GM19023 (cell line): ENCODE measurements around the gene APOBEC4.

Experiments
- ATAC-seq: cut with Tn5 transposase; IDR thresholded peaks from one replicate; pipeline ENCODE4 v1.9.1; 2021; ENCODE audit warnings: mild to moderate bottlenecking, moderate library complexity; ENCODE audit not compliant: unreplicated experiment

Gene APOBEC4

DNA sequence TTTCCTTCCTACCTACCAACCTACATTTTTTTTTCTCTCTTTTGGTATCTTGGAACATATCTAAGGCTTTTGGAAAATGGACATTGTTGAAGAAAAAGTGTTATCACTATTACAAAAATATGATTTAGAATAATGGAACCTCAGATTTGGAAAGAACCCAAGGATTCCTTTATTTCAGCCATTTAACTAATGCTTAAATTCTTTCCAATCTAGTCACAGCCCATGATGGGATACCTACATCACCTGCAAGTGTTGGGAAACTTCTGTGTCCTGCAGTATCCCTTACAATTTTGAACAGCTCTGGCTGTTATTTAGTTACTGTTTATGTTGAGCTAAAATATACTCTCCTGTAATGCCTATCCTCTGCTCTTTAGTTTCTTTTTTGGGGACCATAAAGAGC is 22.3 kb upstream of the APOBEC4 start:
- ATAC-seq = no peak

DNA sequence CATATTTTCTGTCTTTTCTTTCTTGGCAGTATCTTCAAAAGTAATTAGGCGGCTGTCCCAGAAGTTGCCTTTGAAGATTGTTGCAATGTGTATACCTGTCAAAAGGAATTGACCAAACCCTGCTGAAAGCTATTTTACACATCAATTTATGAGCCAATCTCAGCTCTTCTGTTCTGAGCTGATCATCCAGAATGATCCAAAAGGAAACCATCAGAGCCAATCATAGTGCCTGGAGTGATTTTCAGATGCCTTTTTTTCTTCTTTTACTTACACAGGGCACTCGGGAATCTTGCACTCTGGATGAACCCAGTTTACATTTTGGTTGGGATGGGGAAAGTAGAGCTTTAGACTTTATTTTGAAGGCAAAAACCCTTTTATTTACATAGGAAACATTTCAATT is 21.8 kb upstream of the APOBEC4 start:
- no peak for ATAC-seq

DNA sequence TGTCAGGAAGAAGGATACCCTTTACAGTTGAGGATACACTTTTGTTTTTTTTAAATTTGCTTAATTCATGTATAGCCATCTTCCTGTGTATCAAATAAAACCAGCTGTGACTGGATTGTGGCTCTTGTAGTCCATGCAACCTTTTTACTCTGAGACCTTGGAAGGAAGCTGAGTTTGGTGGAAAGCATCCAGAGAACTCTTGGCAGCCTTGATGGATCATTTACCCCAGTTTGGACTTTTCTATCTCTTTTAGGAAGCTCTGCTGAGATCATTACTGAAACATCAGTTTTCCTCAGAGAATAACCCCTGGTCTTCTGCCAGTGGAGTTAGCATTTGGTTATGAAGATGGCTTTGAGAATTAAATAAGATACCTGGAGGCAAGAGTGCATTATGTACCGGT is 21.2 kb upstream of the APOBEC4 start:
- no peak for ATAC-seq

DNA sequence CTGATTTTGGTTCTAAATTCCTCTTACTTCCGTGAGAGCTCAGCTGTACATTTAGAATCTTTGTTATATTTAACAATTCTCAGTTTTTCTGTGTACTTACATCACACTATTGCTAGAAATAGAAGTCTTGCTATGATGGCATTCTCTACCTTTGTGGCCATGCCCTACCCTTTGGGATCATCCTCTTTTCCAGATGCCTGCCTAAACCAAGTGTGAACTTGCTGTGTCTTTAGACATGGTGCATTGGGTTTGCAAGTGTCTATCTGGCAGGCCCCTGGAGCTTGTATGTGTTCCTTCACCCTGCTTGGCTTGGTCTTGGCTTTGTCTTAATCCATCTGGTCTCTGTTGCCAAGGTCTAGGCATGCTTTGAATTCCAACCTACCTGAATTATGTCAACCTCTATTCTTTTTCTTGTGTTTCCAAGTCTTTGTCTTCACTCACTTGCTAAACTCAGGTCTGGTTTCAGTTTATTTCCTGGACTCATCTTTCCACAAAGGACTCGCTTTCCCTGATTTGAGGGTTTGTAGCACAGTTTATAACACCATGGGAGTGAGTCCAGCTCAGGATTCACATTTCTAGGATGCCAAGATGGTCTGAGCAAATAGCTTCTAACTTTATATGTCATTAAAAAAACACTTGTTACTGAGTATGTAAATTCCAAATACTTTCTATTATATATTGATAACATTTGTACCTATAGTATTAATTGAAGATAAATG is 20.6 kb upstream of the APOBEC4 start:
- no peak for ATAC-seq

DNA sequence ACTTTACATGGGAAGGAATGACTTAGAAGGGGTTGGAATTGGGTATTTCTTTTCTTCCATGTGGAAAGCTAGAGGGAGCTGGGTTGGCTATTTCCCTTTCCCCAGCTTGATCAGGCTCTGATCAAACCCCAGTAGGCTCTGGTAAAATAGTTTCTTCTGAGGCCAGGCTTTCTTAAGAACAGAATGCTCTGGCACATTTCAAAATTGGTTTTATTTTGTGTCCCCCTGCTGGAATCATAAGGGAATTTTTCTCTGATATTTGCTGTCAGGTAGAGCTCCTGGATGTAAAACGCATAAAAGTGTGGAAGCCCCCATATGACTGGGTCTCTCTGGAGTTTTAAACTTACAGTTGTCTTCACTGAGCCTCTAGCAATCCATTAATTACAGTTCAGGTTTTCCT is 17.1 kb upstream of the APOBEC4 start:
- ATAC-seq = no peak

DNA sequence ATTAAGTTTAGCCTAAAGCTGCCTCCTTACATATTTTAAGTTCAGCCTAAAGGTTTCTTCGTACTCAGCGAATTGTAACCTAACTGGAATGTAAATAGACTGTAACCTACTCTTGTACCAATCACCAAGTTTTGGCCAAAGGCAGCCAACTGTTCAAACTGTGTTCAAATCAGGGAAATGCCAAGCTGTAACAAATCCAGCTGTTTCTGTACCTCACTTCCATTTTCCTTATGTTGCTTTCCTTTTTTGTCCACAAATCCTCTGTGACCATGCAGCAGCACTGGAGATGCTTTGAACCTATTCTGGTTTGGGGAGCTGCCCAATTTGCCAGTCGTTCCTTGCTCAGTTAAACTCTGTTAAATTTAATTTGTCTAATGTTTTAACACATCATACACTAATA is 3.2 kb upstream of the APOBEC4 start:
- ATAC-seq = no peak

DNA sequence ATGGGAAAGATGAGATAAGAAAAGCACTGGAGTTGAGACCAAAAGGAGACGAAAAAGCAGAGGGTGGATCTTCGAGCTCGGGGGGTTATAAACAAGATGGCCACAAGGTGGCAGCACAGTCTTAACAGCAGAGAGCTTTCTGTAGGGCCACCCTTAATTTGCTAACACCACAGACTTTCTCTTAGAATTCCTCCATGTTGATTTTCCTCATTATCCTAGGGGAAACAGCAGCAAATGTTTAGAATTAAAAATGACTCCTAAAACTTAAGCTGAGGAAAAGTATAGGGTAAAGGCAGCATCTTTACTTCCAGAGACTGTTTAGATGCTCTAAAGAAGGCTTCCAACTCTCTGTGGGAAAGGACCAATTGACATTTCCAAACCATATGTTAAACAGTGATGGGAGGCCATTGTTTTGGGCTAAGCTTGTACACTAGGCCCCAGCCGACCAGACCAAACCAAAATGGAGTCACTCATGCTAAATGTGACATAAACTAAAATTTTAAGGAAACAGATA is 2.5 kb upstream of the APOBEC4 start:
- peak; percentile 57 for ATAC-seq

DNA sequence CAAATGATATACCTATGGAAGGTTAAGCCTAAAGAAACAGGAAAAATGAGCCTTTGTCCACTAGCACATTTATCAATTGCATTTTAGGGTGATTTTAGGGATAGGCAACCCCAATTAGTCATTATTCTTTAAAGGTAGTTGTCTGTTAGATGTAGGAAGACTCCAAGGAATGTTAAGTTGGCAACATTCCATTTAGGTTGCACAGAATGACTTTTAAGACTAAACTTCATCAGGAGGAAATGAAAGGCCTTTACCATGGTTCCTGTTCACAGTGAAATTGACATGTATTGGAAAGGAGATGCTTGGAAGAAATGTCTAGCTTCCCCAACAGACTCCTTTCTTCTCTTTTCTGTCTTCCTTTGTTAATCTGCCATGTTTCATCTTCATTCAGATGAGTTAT is 1.6 kb upstream of the APOBEC4 start:
- no peak for ATAC-seq

DNA sequence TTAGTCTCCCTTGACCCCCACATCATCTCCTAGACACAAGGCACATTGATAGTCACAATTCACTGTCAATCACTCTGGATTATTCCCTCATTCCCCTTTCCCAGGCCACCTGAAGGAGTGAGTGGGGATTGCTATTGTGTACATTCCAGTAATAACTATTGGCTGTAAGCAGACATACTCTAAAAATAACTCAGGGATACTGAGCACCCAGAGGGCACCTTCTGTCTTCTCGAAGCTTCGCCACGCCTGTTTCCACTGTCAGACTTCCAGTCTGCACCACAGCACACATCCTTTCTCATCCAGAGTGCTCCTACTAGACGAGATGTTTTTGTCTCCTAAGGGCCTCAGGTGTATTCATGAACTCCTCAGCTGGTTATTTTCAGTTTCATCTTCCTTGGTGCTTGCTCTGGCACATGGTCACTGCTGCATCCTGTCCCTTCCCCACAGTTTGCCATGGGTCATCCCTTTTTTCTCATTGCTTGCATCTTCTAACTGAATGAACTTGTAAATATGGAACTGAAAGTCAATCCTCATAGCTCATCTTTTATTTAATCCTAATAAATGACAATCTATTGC is 848 bp upstream of the APOBEC4 start:
- ATAC-seq = no peak

DNA sequence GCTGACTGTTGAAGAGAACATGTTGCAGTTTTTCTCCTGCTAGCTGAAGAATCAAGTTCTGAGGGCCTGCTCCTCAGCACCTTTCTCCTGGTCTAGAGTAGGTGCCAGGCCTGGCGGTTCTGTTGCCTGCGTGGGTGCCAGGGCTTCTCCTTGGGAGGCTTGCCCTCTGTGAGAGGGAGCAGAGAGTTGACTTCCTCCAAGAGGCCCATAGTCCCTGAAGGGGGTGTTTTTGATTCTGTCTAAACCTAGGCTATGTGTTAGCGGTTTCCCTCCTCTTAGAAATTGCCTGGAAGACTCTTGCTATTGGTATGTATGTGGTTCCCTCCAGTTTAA is 312 bp upstream of the APOBEC4 start:
- no peak for ATAC-seq

DNA sequence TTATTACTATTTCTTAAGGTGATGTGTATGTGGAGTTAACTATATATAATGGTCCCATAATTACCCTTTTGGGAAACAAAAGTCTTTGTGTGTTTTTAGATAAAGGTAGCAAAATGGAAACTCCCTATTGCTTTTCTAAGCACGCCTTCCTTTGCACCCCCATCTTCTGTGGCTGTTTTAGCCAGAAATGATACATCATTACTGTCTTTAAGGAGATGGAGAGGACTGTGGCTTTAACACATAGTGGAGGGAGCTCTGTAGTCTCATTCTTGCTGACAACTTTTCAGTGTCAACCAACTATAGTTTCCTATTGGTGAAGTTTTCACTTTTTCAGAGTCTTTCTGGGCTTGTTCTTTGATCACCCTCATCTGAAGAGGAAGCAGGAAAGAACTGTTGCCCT is 1.0 kb downstream of the APOBEC4 start:
- peak; percentile 42 for ATAC-seq

DNA sequence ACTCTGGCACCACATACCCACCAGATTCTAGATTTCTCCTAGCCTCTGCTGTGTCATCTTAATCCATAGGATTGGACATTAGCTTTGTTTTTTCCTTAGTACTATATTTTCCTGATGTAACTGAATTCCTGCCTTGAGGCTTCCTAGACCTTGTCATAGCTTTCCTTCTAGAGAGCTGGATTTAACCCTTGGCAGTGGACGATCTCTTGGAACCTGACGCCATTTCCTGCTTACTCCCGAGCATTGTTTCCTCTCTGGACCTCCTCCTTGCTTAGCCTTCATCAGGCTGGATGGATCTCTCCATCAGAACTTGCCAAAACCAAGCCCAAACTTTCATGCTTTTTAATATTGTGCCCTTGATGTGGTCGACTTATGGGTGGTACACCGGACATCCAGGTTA is 1.5 kb downstream of the APOBEC4 start:
- no peak for ATAC-seq

DNA sequence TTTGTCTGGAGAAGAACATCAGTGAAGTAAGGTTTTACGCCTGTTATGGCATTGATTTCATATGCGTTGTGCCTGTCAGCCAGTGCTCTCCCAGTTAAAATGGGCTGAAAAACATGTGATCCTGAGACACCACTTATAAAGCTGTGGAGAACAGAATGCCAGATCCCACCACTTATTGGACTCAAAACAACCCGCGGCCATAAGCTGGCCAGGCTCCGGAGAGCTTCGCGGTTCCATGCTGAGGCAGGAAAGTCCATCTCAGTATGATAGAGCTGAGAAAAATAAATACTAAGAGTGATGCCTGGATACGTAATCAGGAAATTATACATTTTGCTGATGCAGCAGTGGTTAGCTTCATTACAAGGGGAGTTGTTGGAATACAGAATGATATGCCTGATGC is 5.1 kb downstream of the APOBEC4 start:
- ATAC-seq = no peak

DNA sequence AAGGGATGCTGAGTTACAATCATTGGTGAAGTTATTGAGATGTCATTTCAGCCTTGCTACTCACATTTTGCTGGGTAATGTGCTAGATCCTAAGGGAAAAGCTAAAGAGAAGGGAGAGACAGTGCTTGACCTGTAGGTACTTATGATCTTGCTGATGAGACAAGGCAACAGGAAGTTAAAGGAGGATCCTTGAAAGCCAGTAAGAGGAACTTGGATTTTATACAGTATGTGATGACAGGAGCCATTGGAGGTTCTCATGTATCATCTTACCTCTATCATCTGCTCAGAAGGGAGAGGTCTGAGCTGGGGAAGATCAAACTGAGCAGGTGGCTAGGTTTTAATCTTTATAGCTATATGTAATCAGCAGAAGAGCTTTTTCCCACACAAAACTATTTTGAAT is 6.3 kb downstream of the APOBEC4 start:
- no peak for ATAC-seq

DNA sequence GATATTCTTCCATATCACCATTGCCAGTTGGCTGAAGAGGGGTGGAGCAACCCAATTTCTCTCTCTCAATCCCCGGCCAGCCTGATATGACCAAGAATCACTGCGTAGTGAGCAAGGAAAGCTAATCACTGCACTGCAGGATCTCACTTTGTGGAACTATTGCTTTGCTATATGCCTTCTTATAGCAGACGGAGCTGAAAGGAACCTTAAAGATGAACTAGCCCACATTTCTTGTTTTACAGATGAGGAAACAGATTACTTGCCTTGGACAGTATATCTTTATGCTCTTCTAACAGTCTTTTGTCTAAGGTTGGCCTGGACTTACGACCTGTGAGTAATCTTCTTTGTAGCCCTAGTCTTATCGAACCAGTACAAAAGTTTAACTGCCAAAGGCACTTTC is 7.6 kb downstream of the APOBEC4 start:
- no peak for ATAC-seq

DNA sequence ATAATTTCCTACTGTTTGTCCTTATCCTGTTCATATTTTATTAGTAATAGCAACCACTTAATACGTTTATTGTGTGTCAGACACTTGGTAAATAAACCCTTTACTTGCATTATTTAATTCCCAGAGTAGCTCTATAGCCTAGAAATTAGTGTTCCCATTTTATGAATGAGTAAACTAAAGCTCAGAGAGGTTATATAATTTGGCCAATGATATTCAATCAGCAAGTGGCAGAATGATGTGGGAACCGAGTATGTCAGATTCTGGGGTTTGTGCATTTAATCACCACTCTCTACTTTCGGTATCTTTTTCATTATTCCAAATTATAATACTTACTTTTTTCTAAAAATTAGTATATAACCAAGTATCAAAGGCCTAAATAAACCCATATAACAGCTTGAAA is 10.9 kb downstream of the APOBEC4 start:
- no peak for ATAC-seq

DNA sequence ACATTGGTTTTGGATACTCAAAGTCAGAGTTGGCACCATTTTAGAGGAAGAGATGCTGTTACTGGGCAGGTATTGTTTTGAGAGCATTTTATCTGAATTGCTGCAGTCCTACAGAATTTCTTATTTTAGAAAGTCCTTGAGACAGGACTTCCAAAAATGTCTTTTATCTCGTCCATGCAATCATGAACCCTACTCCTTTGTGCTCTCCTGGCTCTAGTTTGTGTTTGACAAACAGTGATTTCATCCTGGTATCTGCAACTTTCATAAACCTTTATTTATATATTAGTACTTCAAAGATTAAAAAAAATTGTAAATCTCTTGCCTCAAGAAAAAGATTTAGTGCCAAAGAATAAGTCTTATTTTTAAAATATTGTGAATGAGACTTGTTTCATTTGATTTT is 12.9 kb downstream of the APOBEC4 start:
- no peak for ATAC-seq

DNA sequence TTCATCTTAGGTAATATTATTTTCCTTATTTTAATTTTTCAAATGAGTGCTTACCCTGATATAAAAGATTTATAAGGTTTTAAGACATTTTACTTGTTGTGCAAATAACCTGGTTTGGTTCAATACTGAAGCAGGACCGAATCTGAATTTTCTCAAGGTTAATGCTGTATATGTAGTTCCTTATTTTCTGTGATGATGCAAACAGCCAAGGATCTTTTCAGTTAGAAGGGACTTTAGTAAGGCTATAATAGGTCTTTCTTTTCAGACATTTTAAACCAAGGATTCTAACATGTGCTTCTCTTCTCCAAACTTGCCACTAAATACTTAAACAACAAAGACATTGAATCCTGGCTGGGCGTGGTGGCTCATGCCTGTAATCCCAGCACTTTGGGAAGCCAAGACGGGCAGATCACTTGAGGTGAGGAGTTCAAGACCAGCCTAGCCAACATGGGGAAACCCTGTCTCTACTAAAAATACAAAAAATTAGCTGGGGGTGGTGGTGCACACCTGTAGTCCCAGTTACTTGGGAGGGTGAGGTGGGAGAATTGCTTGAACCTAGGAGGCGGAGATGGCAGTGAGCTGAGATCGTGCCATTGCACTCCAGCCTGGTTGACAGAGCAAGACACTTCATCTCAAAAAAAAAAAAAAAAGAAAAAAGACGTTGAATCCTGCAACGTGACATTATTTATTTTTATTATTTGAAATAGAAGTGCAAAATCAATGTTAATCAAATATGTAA is 14.3 kb downstream of the APOBEC4 start:
- ATAC-seq = no peak

DNA sequence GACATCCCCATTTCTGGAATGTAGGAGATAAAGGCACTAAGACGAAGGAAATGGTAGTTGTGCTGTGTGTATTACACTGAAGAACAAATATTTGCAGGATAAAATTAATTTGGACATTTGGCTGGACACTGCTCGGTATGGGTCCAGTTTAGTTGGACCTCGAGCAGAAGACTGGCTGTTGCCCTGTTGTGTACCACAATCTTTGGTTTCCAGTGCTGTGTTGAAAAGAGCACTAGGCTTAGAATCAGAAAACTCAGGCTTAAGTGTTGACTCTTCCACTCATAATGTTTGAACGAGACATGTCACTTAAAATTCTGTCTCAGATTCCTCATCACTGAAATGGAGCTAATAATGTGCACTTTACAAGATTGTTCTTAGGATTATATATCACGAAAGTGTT is 16.3 kb downstream of the APOBEC4 start:
- ATAC-seq = no peak

DNA sequence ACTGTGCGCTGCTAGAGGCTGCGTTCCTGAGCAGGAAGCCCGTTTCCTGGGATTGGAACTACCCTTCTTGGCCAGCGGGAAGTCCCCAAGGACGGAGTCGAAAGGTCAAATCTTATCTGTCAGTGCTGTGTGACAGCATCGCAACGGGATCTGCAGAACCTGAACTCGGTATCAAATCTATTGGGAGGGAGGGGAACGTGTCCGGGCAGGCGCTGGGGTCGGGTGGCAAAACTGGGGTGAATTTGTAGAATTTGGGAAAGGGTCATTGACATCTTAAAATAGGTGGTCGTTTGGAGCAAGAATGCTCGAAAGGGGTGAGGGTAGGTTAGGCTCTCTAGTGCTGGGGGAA is 16.8 kb downstream of the APOBEC4 start:
- ATAC-seq = no peak

DNA sequence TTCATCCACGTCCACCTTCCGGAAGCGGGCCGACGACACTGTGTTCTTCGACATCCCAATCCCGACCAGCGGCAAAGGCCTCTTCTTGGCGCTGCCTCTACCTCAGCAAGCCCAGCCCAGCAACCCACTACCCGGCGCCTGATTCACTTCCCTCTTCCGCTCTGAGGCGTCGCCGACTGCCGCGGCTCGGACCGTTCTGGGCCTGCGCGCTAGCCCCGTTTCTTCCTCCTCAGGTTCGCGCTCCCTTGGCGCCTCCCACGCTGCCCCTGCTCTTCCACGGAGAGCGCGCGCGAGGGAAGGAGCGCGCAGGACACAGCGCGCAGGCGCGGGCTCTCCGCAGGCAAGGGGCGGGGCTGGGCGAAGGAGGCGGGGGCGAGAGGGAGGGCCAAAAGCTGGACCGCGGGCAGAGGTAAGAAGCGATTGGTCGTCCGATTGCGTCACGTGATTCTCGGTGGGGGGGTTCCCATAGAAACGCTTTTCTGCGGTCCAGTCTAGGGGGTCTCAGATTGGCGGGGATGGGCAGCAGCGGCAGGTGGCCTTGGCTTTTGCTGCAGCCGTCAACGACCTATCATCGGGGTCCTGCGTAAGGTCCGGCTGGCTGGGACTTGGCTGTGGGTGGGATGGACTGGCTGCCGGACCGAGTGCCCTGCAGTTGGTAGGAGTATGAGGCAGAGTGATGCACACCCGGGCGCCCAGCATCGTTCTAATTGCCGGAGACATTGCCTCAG is 17.3 kb downstream of the APOBEC4 start, which contains the start of gene ARPC5:
Gene ARPC5 (minus strand): TSS at position 178 of the 728 bp plus-strand sequence. CDS start 124 bp downstream, at position 54.
- peak; percentile 87 for ATAC-seq
